GM18526 (cell line): ENCODE measurements around the gene TRHDE.

Experiments used
- POLR2A ChIP-seq: IDR thresholded peaks from 3 replicates; pipeline ENCODE4 v1.6.1; 2011; ENCODE audit not compliant: insufficient read length; ENCODE audit errors: extremely low read depth

The TRHDE gene

GRCh38 chr12:72337946-72338345 lies 65.8 kb downstream of the TRHDE start:
- TF ChIP-seq POLR2A, result no peak

DNA sequence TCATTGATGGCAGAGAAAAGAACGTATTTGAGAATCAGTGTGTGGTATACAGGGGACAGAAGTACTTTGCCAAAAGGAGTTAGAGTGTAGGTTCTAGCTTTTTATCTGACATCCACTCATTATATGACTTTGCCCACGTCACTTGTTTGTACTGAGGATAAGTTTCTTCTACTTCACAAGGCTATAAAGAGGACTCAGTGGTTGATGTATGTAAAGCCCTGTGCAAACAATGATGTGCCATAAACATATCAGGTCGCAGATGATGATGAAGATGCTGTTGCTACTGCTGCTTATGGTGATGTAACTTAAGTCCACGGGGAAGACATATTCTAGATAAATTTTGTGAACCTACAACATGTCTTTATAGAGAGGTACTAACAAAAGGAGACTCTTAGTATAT lies 66.3 kb downstream of the TRHDE start:
- TF ChIP-seq POLR2A, result no peak

GRCh38 chr12:72346363-72346944 lies 74.3 kb downstream of the TRHDE start:
- no peak for TF ChIP-seq POLR2A

DNA sequence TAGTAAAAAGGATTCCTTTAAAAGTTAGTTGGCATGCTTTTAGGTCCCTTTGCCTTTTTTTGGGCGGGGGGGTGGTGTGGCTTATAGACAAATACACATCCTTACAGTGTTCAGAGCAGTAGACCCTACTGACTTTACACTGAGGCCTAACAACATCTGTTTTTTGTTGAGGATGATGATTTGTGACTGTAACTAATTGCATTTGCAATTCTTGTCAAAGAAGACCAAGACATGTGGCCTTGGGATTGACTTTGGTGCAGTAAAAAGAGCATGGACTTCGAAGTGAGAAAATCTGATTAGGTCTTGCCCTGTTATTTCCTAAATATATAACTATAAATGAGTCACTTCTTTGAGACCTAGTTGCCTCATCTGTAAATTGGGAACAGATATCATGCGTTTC lies 77.3 kb downstream of the TRHDE start:
- TF ChIP-seq POLR2A, result no peak

- TF ChIP-seq POLR2A, result no peak
These were observed 87.2 kb downstream of the TRHDE start for GRCh38 chr12:72359416-72359815.

DNA sequence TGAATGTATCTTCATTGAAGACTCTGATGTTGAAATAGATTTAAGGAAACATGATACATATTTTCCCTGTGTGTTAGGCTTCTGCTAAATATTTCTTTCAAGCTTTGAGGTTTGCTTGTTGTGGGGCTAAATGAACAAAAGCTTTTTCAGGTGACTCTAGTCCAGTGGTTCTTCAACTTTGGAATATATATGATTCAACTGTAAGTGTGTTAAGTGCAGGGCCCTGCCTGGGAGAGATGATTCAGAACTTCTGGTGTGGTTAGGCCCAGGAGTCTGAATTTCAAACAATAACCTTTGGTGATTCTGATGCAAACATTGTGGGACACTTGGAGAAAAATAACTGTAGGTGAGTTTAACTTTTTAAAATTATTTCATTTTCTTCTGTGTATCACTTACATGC lies 93.0 kb downstream of the TRHDE start:
- TF ChIP-seq POLR2A, result no peak

GRCh38 chr12:72366255-72366654 lies 94.1 kb downstream of the TRHDE start:
- TF ChIP-seq POLR2A, result no peak

- TF ChIP-seq POLR2A, result no peak
These were observed 96.1 kb downstream of the TRHDE start for GRCh38 chr12:72368298-72368697.

GRCh38 chr12:72368719-72369422 lies 96.7 kb downstream of the TRHDE start:
- no peak for TF ChIP-seq POLR2A

GRCh38 chr12:72369423-72369959 lies 97.3 kb downstream of the TRHDE start:
- TF ChIP-seq POLR2A, result no peak

GRCh38 chr12:72380441-72380840 lies 108.3 kb downstream of the TRHDE start:
- no peak for TF ChIP-seq POLR2A

DNA sequence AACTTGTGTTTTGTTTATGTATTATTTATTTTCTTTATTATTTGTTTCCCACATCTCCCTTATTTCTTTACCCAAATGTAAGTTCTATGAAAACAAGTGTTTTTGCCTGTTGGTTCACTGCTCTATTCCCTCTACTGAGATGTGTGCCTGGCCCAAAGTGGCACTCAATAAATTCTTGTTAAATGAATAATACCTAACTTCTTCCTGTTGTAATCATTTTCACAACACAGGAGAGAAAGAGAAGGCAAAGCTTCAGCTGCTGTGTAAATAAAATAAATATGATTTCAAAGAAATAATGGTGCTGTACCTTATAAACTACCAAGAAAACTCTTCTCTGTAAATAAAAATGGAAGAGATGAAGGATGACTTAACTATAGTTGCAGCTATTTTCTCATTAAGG lies 116.2 kb downstream of the TRHDE start:
- no peak for TF ChIP-seq POLR2A

DNA sequence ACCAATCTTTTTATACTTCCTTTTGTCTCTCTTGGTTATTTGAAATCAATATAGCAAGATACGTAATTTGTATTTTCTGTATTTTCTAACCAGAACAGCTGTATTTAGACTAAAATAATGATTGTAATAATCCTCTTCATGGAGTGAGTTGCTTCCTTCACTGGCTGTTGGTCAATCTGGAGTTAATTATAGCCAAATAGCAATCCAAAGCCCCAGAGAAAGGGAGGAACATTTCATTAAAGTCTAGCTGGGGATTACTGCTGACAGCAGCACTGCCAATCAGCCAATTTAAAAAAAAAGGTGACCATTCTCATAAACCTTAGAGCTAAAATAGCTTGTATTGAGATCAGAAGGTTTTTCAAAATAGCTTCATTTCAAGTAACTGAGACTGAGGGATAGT lies 118.0 kb downstream of the TRHDE start:
- TF ChIP-seq POLR2A, result no peak

DNA sequence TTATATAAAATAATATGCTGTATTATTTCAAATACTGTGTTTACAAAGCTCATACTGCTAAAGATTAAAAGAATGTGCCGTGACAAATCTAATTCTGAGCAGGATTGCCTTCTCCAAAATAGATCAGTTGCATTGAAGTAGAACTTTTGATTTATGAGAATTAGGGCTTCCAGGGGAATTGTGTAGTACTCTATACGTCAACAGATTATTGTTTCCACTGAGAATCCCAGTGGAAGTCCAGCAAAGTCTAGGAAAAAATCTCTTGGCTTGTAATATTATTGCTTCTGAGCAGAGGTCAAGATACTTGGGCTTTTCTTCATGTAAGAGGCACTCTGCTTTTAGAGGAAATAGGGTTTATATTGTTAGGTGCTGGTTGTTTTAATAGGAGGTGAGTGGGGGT lies 133.9 kb downstream of the TRHDE start:
- no peak for TF ChIP-seq POLR2A

- no peak for TF ChIP-seq POLR2A
These were observed 160.0 kb downstream of the TRHDE start for GRCh38 chr12:72432037-72432604.

- TF ChIP-seq POLR2A, result no peak
These were observed 161.1 kb downstream of the TRHDE start for GRCh38 chr12:72433298-72433697.
